Vagina (tissue), 2 donors: ENCODE data around the gene HUS1. TPM values are rescaled to one million over a fixed set of nuclear protein-coding genes. Genes with fewer than 3 reads are reported as not detected.
"Not testable (repeated sequence)": the region's sequence is repeated elsewhere in the genome, so short reads cannot be mapped to it uniquely, and the experiment has no call there.

ENCODE experiments used
- DNase-seq, 2 donors: peaks; one replicate each; pipeline ENCODE4 v3.0.0-alpha.2; 2017; ENCODE audit errors: extremely low spot score in 2 of 2
- H3K27ac ChIP-seq: fragments of 200-600 bp; sonication (generic); one replicate; pipeline ENCODE4 v1.5.1; 2019
- H3K27me3 ChIP-seq: fragments of 200-600 bp; sonication (generic); one replicate; pipeline ENCODE4 v1.5.1; 2019
- H3K36me3 ChIP-seq, 2 donors: fragments of 200-600 bp; sonication (generic); one replicate each; pipeline ENCODE4 v1.5.1; 2017 to 2019
- H3K4me1 ChIP-seq: fragments of 200-600 bp; sonication (generic); one replicate; pipeline ENCODE4 v1.5.1; 2019
- H3K4me3 ChIP-seq, 2 donors: fragments of 200-600 bp; sonication (generic); 1 replicate in 1 of 2; 2 replicates in 1 of 2; pipeline ENCODE4 v1.5.1; 2016 to 2019
- H3K9me3 ChIP-seq: fragments of 200-600 bp; sonication (generic); one replicate; pipeline ENCODE4 v1.5.1; 2019
- POLR2A ChIP-seq, 2 donors: fragments of 450-650 bp; IDR thresholded peaks; one replicate each; pipeline ENCODE4 v1.6.1; 2017; ENCODE audit warnings: antibody characterized with exemption in 2 of 2, mild to moderate bottlenecking in 2 of 2, moderate library complexity in 2 of 2
- POLR2AphosphoS5 ChIP-seq, 2 donors: sonication (generic); formaldehyde crosslinking; IDR thresholded peaks; one replicate each; pipeline ENCODE4 v1.9.0; 2017; ENCODE audit warnings: antibody characterized with exemption in 2 of 2, mild to moderate bottlenecking in 2 of 2, low read depth in 1 of 2; ENCODE audit not compliant: insufficient read depth in 1 of 2
- intact Hi-C: fragments of 100-400 bp; cut with DNase I; formaldehyde crosslinking; loops from one replicate; pipeline ENCODE4 v1.15.1; 2023
- total RNA-seq: library from RNA; depleted of rRNA; stranded (reverse); fragments of >200 nt; gene quantifications from one replicate; pipeline ENCODE4 v1.2.3, GENCODE V29; 2016
- TF ChIP-seq, protein P1 (sequence below), 3 experiments: fragments of 450-650 bp in 2 of 3; fragments of 200-600 bp in 1 of 3; sonication (generic) in 1 of 3; IDR thresholded peaks; one replicate each; pipeline ENCODE4 v1.5.1; 2017 to 2019; ENCODE audit warnings: antibody characterized with exemption in 3 of 3, mild to moderate bottlenecking in 2 of 3, moderate library complexity in 2 of 3

Gene HUS1
- total RNA-seq, 1 donor from 2014 or later, result 28.5 TPM

- Histone ChIP-seq H3K4me1 (no peaks in the 10 kb centered on the region), H3K9me3 (no peaks in the 10 kb centered on the region), H3K4me3 (peak overlapping the region; percentile 49 to 52), H3K27ac (peak overlapping the region; percentile 54), H3K36me3 (no peaks in the 10 kb centered on the region), H3K27me3 (no peaks in the 10 kb centered on the region)
- intact Hi-C loops, result loop anchor here (5.0 kb wide), 1 partner anchor 121 kb away; no protein-coding TSS in a partner anchor
- TF ChIP-seq POLR2A (IDR thresholded peaks at IDR 0.05) (no peak), POLR2AphosphoS5 (IDR thresholded peaks at IDR 0.05; ENCODE audit: insufficient read depth in 1 of 2, low read depth in 1 of 2) (no peak)
- TF ChIP-seq, protein P1, sequence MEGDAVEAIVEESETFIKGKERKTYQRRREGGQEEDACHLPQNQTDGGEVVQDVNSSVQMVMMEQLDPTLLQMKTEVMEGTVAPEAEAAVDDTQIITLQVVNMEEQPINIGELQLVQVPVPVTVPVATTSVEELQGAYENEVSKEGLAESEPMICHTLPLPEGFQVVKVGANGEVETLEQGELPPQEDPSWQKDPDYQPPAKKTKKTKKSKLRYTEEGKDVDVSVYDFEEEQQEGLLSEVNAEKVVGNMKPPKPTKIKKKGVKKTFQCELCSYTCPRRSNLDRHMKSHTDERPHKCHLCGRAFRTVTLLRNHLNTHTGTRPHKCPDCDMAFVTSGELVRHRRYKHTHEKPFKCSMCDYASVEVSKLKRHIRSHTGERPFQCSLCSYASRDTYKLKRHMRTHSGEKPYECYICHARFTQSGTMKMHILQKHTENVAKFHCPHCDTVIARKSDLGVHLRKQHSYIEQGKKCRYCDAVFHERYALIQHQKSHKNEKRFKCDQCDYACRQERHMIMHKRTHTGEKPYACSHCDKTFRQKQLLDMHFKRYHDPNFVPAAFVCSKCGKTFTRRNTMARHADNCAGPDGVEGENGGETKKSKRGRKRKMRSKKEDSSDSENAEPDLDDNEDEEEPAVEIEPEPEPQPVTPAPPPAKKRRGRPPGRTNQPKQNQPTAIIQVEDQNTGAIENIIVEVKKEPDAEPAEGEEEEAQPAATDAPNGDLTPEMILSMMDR (IDR thresholded peaks at IDR 0.05), result no peak
- no peak for DNase-seq
These were observed 11.9 kb upstream of the HUS1 start for GRCh38 chr7:47991270-47991669.

GRCh38 chr7:47990592-47990991 lies 11.2 kb upstream of the HUS1 start:
- H3K27ac ChIP-seq, result no peak overlapping the region

GRCh38 chr7:47989607-47990400 lies 10.4 kb upstream of the HUS1 start:
- not testable (repeated sequence) for H3K36me3 ChIP-seq, H3K27me3 ChIP-seq, H3K27ac ChIP-seq, H3K9me3 ChIP-seq, H3K4me1 ChIP-seq, H3K4me3 ChIP-seq, DNase-seq
- intact Hi-C loops, result loop anchor here (5.0 kb wide), 1 partner anchor 122 kb away; no protein-coding TSS in a partner anchor

More at GRCh38 chr7:47990592-47990991, 11.2 kb upstream of the HUS1 start:
- no peak for DNase-seq
- no peaks in the 10 kb centered on the region for H3K9me3 ChIP-seq
- no peak overlapping the region for H3K4me3 ChIP-seq
- no peaks in the 10 kb centered on the region for H3K4me1 ChIP-seq
- no peaks in the 10 kb centered on the region for H3K36me3 ChIP-seq
- H3K27me3 ChIP-seq, result no peaks in the 10 kb centered on the region
- TF ChIP-seq, protein P1 (IDR thresholded peaks at IDR 0.05), result no peak
- no peak for TF ChIP-seq POLR2AphosphoS5 (IDR thresholded peaks at IDR 0.05; ENCODE audit: insufficient read depth in 1 of 2, low read depth in 1 of 2)
- no peak for TF ChIP-seq POLR2A (IDR thresholded peaks at IDR 0.05)
- intact Hi-C loops, result loop anchor here (5.0 kb wide), 1 partner anchor 122 kb away; no protein-coding TSS in a partner anchor

DNA sequence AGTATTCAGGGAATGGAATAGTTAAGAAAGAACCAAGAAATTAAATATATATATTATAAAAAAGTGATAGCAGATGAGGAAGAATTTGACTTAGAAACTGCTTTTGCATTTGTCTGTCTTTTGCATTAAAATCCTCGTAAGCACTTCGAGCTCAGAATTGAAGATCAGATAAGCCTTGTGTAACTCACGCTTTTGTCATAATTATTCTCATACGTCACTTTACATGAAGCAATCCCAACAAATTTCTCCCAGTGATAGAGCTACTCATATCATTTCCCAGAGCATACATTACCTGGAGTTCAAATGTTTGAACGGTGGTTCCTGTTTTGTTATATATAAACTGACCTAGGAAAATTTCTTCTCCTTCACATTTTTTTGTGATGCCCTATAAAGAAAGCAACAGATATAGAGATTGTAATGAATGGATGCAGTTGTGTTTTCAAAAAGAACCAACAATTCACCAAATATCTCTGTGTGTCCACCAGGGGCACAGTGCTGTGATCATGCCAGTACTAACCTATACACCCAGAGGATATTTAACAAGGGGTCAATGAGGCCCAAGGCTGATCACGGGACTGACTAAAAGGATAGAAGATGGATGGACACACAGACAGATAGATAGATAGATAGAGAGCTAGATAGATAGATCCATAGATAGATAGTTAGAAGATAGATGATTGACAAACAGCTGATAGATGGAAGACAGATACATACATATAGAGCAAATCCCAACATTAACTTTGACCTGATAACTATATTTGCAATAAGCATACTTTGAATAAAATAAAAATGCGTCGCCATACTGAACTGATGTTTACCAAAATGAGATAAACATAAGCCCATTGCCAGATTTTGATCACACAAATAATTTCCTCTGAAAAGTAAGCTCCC lies 9.3 kb upstream of the HUS1 start:
- TF ChIP-seq, protein P1 (IDR thresholded peaks at IDR 0.05), result no peak
- TF ChIP-seq POLR2A (IDR thresholded peaks at IDR 0.05) (no peak), POLR2AphosphoS5 (IDR thresholded peaks at IDR 0.05; ENCODE audit: insufficient read depth in 1 of 2, low read depth in 1 of 2) (no peak)
- intact Hi-C loops, result no loop called here
- DNase-seq, result no peak
- H3K4me3 ChIP-seq, result no peak overlapping the region
- no peaks in the 10 kb centered on the region for H3K36me3 ChIP-seq
- H3K27ac ChIP-seq, result no peak overlapping the region
- no peaks in the 10 kb centered on the region for H3K27me3 ChIP-seq
- H3K9me3 ChIP-seq, result no peaks in the 10 kb centered on the region
- no peaks in the 10 kb centered on the region for H3K4me1 ChIP-seq

- Histone ChIP-seq H3K4me1 (peaks cover 13% of the 10 kb centered on the region), H3K36me3 (peaks cover 0 to 2% of the 10 kb centered on the region in 2 donors), H3K4me3 (no peak overlapping the region), H3K27me3 (no peaks in the 10 kb centered on the region), H3K27ac (no peak overlapping the region), H3K9me3 (no peaks in the 10 kb centered on the region)
- DNase-seq, result no peak
- intact Hi-C loops, result no loop called here
- TF ChIP-seq, protein P1 (IDR thresholded peaks at IDR 0.05), result no peak
- TF ChIP-seq POLR2AphosphoS5 (IDR thresholded peaks at IDR 0.05; ENCODE audit: insufficient read depth in 1 of 2, low read depth in 1 of 2) (no peak), POLR2A (IDR thresholded peaks at IDR 0.05) (no peak)
These were observed 3.2 kb upstream of the HUS1 start for GRCh38 chr7:47982610-47983009.

DNA sequence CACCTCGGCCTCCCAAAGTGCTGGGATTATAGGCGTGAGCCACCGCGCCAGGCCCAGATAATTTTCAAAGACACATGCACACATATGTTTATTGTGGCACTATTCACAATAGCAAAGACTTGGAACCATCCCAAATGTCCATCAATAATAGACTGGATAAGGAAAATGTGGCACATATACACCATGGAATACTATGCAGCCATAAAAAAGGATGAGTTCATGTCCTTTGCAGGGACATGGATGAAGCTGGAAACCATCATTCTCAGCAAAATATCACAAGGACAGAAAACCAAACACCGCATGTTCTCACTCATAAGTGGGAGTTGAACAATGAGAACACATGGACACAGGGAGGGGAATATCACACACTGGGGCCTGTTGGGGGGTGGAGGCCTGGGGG lies 1.2 kb upstream of the HUS1 start:
- intact Hi-C loops, result not testable (repeated sequence)

More for the DNA sequence above, 1.2 kb upstream of the HUS1 start:
- H3K4me1 ChIP-seq, result peaks cover 14% of the 10 kb centered on the region
- H3K9me3 ChIP-seq, H3K27ac ChIP-seq, H3K4me3 ChIP-seq, DNase-seq, H3K27me3 ChIP-seq: not testable (repeated sequence)
- H3K36me3 ChIP-seq, result peaks cover 8 to 22% of the 10 kb centered on the region in 2 donors
